Measurements from ENCODE around the gene GRHPR.
"Not testable (repeated sequence)": the region's sequence is repeated elsewhere in the genome, so short reads cannot be mapped to it uniquely, and the experiment has no call there.

GRHPR gene

GRCh38 chr9:37451628-37452027 is 29.1 kb downstream of the GRHPR start:
- DNase-seq, result no peak

DNA sequence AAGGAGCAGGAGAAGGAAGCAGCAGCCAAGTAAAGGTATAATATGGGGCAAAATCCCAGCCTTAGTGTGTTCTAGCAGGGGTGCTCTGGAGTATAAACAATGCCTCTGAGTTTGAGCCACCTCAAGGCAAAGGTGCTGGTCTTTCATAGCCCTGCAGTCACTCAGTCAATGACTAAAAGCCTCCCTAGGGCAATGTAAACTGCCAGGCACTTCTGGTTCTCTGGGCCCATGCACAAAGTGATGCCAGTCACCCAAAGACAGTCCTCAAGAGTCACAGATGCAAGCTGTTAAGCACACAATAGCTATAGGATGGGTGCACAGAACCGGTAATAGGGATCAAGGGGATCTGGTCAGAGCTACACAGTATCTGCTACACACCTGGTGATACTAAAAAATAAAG is 30.1 kb downstream of the GRHPR start:
- DNase-seq, result no peak

GRCh38 chr9:37453827-37454226 is 31.3 kb downstream of the GRHPR start:
- DNase-seq, result no peak

GRCh38 chr9:37454238-37454637 is 31.7 kb downstream of the GRHPR start:
- no peak for DNase-seq

- DNase-seq, result no peak
These were observed 33.6 kb downstream of the GRHPR start for GRCh38 chr9:37455884-37456647.

DNA sequence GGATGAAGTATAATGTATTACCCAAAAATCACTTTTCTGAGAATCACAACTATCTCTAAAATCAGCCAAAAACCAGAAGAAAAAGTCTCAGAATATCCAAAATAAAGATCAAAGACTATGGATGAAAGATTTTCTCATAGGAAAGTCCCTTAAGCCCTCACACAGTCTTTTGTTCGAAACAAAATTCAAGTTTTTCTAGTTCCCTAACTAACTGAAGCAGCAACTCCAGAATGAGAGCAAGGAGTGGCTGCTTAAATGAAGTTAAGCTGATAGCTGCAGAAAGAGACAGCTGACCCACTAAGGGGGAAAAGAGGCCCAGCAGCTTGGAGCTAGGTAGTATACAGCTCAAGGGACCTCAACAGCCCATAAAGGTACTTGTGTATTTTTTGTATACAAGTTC is 34.3 kb downstream of the GRHPR start:
- DNase-seq, result no peak

DNA sequence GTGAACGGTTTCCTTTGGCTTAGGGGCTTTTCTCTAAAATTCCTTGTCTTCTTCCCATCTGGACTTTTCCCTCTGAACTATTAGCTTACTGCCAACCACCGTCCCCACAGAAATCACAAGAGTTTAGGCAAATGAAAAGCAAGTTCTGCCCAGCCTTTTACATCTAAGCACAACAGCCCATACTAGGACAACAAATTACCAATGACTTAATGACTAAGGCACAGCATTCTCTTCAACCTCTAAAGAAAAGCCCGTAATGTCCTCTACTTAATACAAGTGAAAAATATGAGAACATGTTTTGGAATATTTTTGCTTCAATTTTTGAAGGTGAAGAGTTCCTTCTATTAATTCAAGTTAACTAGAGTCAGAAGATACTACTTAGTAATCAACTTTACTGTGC is 41.5 kb downstream of the GRHPR start:
- no peak for DNase-seq

- no peak for DNase-seq
These were observed 42.1 kb downstream of the GRHPR start for GRCh38 chr9:37464426-37465248.

DNA sequence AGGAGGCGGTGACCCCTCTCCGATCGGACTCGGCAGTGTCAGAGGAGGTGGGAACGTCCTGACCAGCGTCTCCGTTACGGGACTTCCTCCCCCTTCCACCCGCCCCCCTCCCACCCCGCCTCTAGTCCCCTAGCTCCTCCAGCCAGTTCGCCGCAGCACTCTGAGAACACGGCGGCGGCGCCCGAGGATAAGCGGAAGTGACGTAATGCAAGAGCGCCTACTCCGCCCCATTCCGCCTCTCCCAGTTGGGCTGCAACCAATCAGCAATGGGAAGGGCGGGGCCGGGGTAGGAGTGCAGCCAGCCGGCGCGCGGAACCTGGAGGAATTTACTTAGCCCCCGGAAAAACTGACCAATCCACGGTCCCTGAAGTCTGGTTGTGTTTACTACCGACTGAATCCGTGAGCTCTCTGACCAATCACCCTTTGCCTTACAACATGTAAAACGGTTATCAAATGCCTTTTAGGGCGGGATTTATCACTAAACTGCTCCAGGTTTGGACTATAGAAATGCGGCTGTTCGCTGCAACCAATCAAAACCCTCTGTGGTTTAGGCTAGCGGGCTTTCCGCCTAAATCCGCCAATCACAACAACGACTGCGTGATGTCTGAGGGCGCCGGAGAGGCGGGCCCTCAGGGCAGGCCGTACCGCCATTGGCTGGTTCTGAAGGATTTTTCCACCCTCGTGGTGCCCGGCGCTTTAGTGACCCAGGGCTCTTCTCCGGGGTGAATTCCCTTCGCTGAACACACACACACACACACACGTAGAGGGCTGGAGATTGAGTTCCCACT is 42.9 kb downstream of the GRHPR start, which contains the start of gene ZBTB5:
Gene ZBTB5, minus strand, starts transcription at position 202 of the 788 bp plus-strand sequence. CDS start 22,899 bp downstream, outside the sequence.
- DNase-seq, result peak; percentile 98

DNA sequence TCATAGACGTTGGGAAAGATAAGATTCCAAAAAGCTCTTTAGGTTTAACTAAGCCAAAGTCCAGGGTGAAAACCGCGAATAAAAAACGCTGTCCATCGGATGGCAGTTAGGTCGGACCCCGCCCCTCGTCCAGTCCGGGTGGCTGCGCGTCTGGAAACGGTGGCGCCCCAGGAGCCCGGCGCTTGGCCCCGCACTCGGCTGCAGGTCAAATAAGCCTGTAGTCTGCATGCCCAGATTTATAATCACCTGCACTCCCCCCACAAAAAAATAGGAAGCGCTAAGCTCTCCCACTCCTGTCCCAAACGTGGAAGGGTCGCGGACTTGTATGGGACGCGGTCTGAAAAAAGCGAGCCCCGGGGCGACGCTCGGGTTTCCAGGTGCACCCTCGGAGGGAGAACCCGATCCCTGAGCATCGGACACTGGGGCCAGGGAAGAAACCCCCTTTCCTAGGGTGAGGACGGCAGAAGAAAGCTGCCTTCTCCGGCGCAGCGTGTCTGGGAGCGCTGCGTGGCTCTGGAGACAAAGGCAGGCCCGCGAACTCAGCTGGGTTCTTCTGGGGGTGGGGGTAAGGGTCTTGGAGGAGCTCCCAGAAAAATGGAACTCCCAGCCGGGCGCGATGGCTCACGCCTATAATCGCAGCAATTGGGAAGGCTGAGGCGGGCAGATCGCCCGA is 43.7 kb downstream of the GRHPR start:
- no peak for DNase-seq

GRCh38 chr9:37467530-37467929 is 45.0 kb downstream of the GRHPR start:
- not testable (repeated sequence) for DNase-seq

DNA sequence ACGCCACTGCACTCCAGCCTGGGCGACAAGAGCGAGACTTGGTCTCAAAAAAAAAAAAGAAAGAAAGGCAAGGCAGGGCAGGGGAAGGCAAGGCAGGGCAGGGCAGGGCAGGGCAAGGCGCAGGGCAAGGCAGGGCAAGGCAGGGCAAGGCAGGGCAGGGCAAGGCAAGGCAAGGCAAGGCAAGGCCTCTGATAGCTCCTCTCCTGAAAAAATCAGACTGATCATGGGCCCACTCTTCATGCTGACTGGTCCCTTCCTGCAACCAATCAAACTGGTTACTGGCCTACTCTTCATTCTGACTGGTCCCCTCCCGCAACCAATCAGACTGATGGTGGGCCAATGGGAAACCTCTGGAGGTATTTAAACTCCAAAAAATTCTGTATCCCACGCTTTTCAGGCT is 46.1 kb downstream of the GRHPR start:
- no peak for DNase-seq

- DNase-seq, result no peak
These were observed 49.6 kb downstream of the GRHPR start for GRCh38 chr9:37471942-37472684.

DNA sequence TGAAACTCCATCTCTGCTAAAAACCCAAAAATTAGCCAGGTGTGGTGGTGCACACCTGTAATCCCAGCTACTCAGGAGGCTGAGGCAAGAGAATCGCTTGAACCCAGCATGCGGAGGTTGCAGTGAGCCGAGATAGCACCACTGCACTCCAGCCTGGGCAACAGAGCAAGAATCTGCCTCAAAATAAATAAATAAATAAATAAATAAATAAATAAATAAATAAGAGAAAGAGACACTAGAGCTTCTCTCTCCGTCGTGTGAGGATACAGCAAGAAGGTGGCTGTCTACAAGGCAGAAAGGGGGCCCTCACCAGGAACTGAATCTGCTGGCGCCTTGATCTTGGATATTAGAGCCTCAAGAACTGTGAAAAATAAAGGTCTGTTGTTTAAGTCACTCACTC is 51.5 kb downstream of the GRHPR start:
- DNase-seq, result not testable (repeated sequence)

GRCh38 chr9:37474438-37474837 is 51.9 kb downstream of the GRHPR start:
- DNase-seq, result no peak

- DNase-seq, result no peak
These were observed 54.4 kb downstream of the GRHPR start for GRCh38 chr9:37476930-37477329.

- DNase-seq, result not testable (repeated sequence)
These were observed 54.9 kb downstream of the GRHPR start for GRCh38 chr9:37477443-37477842.

GRCh38 chr9:37477987-37478619 is 55.6 kb downstream of the GRHPR start:
- DNase-seq, result not testable (repeated sequence)

DNA sequence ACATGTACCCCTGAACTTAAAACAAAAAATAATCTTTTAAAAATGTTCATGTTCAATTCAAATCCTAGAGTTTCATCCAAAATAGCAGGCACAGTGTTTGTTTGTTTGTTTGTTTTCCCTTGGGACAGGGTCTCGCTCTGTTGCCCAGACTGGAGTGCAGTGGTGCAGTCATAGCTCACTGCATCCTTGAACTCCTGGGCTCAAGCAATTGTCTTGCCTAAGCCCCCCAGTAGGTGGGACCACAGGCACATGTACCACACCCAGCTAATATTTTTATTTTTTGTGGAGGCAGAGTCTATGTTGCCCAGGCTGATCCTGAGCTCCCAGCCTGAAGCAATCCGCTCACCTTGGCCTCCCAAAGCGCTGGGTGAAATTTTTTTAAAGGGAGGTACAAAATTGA is 58.3 kb downstream of the GRHPR start:
- no peak for DNase-seq

GRCh38 chr9:37485389-37486255 is 63.1 kb downstream of the GRHPR start, which contains the start of gene POLR1E:
TSS of gene POLR1E (plus strand) at chr9:37485948. CDS start at chr9:37486048, 100 bp downstream.
- peak; percentile 96 for DNase-seq
